ENCODE results near the gene ACSS1.

DNA sequence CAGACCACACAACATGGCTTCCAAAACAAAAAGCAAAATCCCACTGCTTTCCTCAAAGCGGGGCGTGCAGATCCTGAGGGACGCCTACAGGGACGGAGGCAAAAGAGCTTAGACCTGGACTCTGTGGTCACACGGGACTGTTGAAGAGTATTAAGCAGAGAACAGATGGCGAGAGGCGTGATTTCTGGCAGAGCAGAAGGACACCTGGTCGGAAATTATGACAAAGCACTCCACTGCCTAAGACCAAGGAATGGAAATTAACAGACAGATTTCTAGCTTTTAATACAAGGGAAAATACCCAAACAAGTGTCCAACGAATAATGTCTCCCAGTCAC lies 93.5 kb downstream of the ACSS1 start:
- TF ChIP-seq EP300 (IDR thresholded peaks at IDR 0.05) (no peak), CTCF (IDR thresholded peaks at IDR 0.05) (no peak), POLR2A (IDR thresholded peaks at IDR 0.05) (no peak)
